HTERT RPE-1 (cell line): ENCODE data around the gene RGS7.
"Not testable (repeated sequence)": the region's sequence is repeated elsewhere in the genome, so short reads cannot be mapped to it uniquely, and the experiment has no call there.

ENCODE experiments used
- in situ Hi-C: fragments of 300-500 bp; cut with MboI; formaldehyde crosslinking; loops from 4 replicates; pipeline ENCODE4 v1.14.3; 2020; ENCODE audit warnings: low sequenced_read_pairs

The RGS7 gene

DNA sequence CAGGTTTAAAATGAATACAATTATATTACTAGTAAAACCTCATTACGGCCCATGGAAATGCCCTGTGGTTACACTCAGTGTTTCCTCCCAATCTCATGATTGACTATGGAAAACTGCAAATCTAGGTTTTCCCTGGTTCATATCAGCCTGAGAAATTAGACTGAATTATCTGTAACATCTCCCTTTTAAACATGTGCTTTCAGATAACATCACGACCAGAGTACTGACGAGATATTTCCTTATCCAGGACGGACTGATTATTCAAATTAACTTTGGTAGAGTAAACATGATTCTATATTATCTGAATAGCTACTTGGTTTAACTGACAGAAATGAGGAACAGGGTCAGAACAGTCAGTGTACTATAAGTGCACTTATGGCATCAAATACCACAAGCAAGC, 82.3 kb downstream of the RGS7 start:
- in situ Hi-C loops, result no loop called here

- in situ Hi-C loops, result no loop called here
Observed at GRCh38 chr1:241272828-241273227, 84.2 kb downstream of the RGS7 start.

DNA sequence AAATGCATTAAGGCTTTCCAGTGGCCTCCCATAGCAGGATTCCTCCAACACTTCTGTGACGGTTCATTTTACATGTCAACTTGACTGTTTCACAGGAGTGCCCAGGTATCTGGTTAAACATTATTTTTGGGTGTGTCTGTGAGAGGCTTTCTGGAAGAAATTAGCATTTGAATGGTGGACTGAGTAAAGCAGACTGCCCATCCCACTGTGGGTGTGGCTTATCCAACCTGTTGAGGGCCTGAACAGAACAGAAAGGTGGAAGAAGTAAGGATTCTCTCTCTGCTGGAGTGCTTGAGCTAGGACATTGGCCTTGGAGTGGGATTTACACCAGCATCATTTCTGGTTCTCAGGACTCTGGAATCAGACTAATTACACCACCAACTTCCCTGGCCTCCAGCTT, 85.6 kb downstream of the RGS7 start:
- in situ Hi-C loops, result no loop called here

GRCh38 chr1:241270016-241270415, 87.0 kb downstream of the RGS7 start:
- in situ Hi-C loops, result no loop called here

GRCh38 chr1:241269116-241269515, 87.9 kb downstream of the RGS7 start:
- in situ Hi-C loops, result no loop called here

- in situ Hi-C loops, result no loop called here
Observed at GRCh38 chr1:241266121-241266520, 90.9 kb downstream of the RGS7 start.

- in situ Hi-C loops, result no loop called here
Observed at GRCh38 chr1:241265428-241265827, 91.6 kb downstream of the RGS7 start.

- in situ Hi-C loops, result no loop called here
Observed at GRCh38 chr1:241263346-241263745, 93.7 kb downstream of the RGS7 start.

- in situ Hi-C loops, result no loop called here
Observed at GRCh38 chr1:241253471-241253870, 103.5 kb downstream of the RGS7 start.

GRCh38 chr1:241250465-241250864, 106.5 kb downstream of the RGS7 start:
- in situ Hi-C loops, result no loop called here

- in situ Hi-C loops, result no loop called here
Observed at GRCh38 chr1:241240069-241240468, 116.9 kb downstream of the RGS7 start.

GRCh38 chr1:241237873-241238272, 119.1 kb downstream of the RGS7 start:
- in situ Hi-C loops, result no loop called here

GRCh38 chr1:241235256-241235897, 121.6 kb downstream of the RGS7 start:
- in situ Hi-C loops, result no loop called here

GRCh38 chr1:241229711-241230110, 127.3 kb downstream of the RGS7 start:
- in situ Hi-C loops, result no loop called here

- in situ Hi-C loops, result no loop called here
Observed at GRCh38 chr1:241229216-241229615, 127.8 kb downstream of the RGS7 start.

- in situ Hi-C loops, result no loop called here
Observed at GRCh38 chr1:241228339-241228738, 128.7 kb downstream of the RGS7 start.

- in situ Hi-C loops, result no loop called here
Observed at GRCh38 chr1:241225741-241226140, 131.3 kb downstream of the RGS7 start.

DNA sequence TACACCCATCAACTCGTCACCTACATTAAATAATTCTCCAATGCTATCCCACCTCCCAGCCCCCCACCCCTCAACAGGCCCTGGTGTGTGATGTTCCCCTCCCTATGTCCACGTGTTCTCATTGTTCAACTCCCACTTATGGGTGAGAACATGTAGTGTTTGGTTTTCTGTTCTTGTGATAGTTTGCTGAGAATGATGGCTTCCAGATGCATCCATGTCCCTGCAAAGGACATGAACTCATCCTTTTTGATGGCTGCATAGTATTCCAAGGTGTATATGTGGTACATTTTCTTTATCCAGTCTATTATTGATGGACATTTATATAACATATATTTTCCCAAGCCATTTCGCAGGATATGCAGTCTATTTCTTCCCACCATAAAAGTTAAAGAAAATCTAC, 132.8 kb downstream of the RGS7 start:
- in situ Hi-C loops, result not testable (repeated sequence)

DNA sequence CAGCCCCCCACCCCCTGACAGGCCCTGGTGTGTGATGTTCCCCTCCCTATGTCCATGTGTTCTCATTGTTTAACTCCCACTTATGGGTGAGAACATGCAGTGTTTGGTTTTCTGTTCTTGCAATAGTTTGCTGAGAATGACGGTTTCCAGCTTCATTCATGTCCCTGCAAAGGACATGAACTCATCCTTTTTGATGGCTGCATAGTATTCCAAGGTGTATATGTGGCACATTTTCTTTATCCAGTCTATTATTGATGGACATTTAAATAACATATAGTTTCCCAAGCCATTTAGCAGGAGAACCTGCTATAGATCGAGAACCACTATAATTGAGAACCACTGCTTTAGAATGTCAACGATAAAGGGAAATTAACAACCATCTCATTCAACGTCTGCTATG, 134.2 kb downstream of the RGS7 start:
- in situ Hi-C loops, result not testable (repeated sequence)

- in situ Hi-C loops, result no loop called here
Observed at GRCh38 chr1:241221319-241221718, 135.7 kb downstream of the RGS7 start.

DNA sequence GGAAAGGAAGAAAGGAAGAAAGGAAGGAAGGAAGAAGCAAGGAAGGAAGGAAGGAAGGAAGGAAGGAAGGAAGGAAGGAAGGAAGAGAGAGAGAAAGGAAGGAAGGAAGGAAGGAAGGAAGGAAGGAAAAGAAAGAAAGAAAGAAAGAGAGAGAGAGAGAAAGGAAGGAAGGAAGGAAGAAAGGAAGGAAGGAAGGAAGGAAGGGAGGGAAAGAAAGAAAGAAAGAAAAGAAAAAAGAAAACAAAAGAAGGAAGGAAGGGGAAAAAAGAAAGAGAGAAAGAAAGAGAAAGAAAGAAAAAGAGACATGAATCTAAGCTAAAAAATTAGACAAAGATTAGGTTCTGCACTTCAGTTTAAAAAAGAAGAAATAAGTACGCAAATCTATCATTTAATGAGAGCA, 136.1 kb downstream of the RGS7 start:
- in situ Hi-C loops, result not testable (repeated sequence)

DNA sequence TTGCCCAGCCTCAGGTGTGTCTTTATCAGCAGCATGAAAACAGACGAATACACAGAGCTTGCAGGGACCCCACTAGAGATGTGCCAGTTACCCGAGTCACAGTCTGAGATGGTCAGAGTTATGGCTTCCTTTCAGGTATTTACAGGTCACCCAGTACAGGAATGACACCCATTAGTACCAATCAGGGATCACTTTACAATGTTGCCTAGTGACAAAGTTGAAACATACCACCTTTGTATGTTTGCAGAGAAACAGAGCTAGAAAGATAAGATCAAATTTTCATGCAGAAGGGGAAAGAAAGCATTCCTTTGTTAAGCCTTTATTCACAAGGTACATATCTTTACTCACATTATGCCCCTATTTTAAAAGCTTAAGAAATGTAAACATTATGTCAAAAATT, 137.6 kb downstream of the RGS7 start:
- in situ Hi-C loops, result no loop called here

- in situ Hi-C loops, result no loop called here
Observed at GRCh38 chr1:241217516-241217915, 139.5 kb downstream of the RGS7 start.
